Tongue (tissue), 2 donors: Measurements from ENCODE around the gene HDAC4. TPM values are rescaled to one million over a fixed set of nuclear protein-coding genes. Genes with fewer than 3 reads are reported as not detected.
A peak's percentile ranks its signal among the peaks of the same experiment; 100 is the strongest.

Experiments used
- DNase-seq: peaks from one replicate; pipeline ENCODE4 v3.0.0-alpha.2; 2015
- total RNA-seq: library from RNA; depleted of rRNA; stranded (reverse); fragments of >200 nt; gene quantifications from one replicate; pipeline ENCODE4 v1.2.3, GENCODE V29; 2014

HDAC4 gene
- total RNA-seq, 1 donor from 2014 or later, result 34.2 TPM

GRCh38 chr2:239425631-239426030 is 24.8 kb upstream of the HDAC4 start:
- DNase-seq, result no peak

DNA sequence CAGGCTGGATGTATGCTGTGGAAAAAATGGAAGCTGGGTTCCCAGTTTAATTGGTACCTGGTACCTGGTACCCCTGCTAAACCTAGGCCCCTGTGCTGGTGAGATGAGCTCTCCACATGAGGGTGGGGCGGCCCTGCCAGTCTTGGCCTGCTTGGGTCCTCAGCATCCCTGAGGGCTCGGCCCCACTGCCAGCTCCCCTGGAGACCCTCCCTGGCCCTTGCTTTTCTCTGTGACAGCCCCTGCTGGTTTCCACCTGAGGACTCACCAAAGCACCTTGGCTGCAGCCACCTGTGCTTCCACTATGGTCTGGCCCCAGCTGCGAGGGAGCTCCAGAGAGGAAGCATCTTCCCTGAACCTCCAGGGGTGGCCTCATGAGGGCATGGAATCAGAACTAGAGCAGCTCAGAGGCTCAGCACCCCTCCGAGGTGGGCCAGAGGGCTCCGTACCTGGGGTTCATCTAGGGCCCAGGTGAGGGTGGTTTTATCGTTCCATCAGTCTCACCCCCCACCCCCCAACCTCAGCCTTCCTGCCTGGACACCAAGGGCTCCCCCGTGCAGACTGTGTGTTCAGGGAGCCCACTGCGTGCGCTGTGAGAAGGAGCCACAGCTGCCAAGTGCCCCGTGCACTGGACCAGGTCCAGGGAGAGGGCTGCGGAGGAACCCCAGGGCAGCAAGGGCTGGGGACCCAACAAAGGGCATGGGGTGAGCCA is 23.7 kb upstream of the HDAC4 start:
- DNase-seq, result no peak

DNA sequence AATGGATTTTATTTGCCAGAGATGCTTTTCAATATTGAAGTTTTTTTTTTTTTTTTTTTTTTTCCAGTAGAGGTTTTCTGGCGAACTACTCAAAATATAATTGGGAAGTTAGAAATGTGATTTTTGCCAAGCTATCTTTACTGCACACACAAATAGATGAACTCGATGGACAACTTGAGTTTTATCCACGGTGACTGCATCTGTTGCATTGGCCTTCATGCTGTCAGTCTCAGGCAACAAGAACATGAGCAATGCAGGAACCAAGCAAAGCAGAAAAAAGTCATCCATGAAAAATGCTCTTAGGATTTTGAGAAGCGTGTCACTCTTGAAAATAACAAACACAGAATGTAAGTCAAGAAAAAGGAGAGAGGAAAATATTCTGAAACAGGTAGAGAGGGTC is 22.7 kb upstream of the HDAC4 start:
- DNase-seq, result no peak

GRCh38 chr2:239421851-239422250 is 21.0 kb upstream of the HDAC4 start:
- DNase-seq, result no peak

DNA sequence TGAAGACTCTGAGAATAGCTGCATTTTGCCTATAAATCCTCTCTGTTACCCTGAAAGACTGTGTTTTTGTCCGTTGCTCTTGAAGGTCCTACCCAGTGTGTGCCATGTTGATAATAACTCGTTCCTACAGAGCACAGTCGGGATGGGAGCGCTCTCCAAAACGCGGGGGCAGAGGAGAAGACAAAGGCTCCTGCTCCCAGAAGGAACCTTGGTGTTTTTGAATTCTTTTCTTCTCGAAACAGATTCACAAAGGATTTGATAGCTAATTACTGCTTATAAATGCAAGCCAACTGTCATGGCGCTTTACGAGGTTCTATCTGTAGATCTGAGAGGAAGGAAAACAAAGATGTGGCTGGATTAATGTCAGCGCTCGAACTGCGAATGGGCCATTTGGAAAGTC is 19.3 kb upstream of the HDAC4 start:
- no peak for DNase-seq

DNA sequence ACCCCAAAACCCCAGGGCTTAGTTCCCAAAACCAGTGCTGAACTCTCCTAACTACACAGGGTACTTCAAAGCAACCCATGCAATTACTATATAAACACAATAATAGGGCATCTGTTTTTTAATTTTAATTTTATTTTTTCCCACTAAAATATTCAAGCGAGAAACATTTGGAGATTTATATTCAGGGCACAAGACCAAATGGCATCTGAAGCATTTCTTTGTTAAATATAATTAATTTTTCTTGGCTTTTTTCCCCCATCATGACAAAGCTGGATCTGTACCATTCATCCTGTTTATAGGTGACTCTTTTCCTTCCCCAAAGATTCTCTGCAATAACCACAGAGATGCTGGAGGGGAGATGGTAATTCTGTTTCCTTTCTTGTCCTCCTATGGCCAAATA is 18.1 kb upstream of the HDAC4 start:
- DNase-seq, result no peak

GRCh38 chr2:239412905-239413603 is 12.2 kb upstream of the HDAC4 start:
- DNase-seq, result no peak

- no peak for DNase-seq
Observed at GRCh38 chr2:239411549-239412319, 10.9 kb upstream of the HDAC4 start.

DNA sequence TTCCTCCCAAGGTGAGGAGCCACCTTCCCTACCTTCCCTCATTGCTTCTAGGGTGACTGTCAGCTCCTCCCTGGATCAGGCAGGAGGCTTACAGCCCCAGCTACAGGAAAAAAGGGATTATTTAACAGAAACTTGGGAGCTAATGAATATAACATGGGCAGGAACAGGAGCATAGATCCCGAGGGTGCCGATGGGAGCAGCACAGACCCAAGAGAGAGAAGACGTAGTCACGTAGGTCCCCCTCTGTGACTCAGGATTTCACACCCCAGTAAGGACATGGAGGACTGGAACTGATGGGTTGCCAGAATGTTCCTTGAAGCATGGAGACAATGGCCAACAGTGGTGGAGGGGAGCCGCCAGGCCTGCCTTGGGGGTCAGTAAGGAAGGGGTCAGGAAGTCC is 10.3 kb upstream of the HDAC4 start:
- no peak for DNase-seq

GRCh38 chr2:239409976-239410375 is 9.2 kb upstream of the HDAC4 start:
- DNase-seq, result no peak

- no peak for DNase-seq
Observed at GRCh38 chr2:239407112-239407511, 6.3 kb upstream of the HDAC4 start.

DNA sequence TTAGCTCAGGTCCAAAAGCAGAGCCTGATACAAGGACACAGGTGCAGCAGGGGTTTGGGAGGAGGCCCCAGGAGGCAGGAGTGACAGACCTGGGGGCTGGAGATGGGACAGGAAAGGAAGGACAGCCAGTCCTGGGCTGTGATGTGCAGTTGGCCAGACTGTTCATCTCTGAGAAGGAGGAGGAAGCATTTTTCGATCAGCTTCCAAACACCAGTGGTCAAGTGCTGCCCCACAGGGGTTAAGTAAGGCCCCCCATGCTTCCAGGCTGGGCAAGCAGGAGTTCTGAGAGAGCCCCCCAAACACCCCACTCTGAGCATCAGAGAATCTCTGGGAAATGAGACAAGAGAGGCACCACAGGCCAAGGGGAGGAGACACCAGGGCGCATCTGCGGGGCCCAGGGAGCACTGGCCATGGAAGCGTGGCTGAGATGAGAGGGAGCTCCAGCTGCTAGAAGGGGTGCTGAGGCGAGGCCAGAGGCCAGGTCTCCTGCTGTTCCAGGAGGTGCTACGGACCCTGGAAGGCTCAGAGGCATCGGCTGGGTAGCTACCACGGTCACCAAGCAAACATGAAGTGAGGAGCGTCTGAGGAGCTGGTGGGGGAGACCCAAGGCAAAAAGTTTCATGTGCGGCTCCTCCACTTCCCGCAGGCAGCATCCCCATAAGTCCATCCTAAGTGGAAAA is 5.6 kb upstream of the HDAC4 start:
- DNase-seq, result no peak

- DNase-seq, result no peak
Observed at GRCh38 chr2:239405071-239405470, 4.3 kb upstream of the HDAC4 start.

- no peak for DNase-seq
Observed at GRCh38 chr2:239402666-239403065, 1.8 kb upstream of the HDAC4 start.

- DNase-seq, result no peak
Observed at GRCh38 chr2:239401881-239402233, 1.0 kb upstream of the HDAC4 start.

GRCh38 chr2:239401067-239401880 is 454 bp upstream of the HDAC4 start:
- DNase-seq, result peak; percentile 99

GRCh38 chr2:239399921-239400595 is 762 bp downstream of the HDAC4 start:
- peak; percentile 42 for DNase-seq

- peak; percentile 42 for DNase-seq
Observed at GRCh38 chr2:239399433-239399920, 1.3 kb downstream of the HDAC4 start.

DNA sequence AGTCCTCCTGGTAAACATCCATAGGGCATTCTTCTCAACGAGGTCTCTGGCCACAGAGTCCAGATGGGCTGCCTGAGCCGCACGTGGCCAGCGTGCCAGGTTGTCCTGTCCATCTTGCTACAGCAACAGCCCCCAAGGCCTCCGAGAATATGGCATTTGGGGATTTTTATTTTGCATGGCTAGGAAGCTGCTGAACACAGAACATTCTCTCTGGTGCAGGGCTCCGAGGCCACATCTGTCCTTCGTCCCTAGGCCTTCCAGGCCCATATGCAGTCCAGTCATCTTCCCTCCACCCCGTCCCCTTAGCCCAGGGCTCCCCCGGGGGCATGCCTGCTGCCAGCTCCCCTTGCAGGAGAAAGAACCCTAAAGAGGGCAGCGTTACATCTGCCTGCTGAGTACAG is 2.3 kb downstream of the HDAC4 start:
- DNase-seq, result no peak

- no peak for DNase-seq
Observed at GRCh38 chr2:239397931-239398471, 2.8 kb downstream of the HDAC4 start.
